Mesodermal cell (in vitro differentiated cells): Measurements from ENCODE around the gene EXTL1. TPM values are rescaled to one million over a fixed set of nuclear protein-coding genes. Genes with fewer than 3 reads are reported as not detected.
A peak's percentile ranks its signal among the peaks of the same experiment; 100 is the strongest.
"Not testable (repeated sequence)": the region's sequence is repeated elsewhere in the genome, so short reads cannot be mapped to it uniquely, and the experiment has no call there.

Experiments used
- H3K27ac ChIP-seq: 2 replicates; pipeline ENCODE4 v1.7.0; 2013; ENCODE audit warnings: mild to moderate bottlenecking, low read depth, low read length, moderate library complexity; ENCODE audit not compliant: severe bottlenecking
- H3K36me3 ChIP-seq: 2 replicates; pipeline ENCODE4 v1.7.1; 2013; ENCODE audit warnings: mild to moderate bottlenecking, low read length, moderate library complexity; ENCODE audit not compliant: control insufficient read depth, insufficient read depth
- H3K4me1 ChIP-seq: one replicate; pipeline ENCODE4 v1.7.1; 2013; ENCODE audit warnings: mild to moderate bottlenecking, low read length; ENCODE audit not compliant: insufficient read depth, control insufficient read depth, poor library complexity, severe bottlenecking
- H3K4me3 ChIP-seq: 2 replicates; pipeline ENCODE4 v1.7.0; 2013; ENCODE audit warnings: low read length, control low read depth, mild to moderate bottlenecking; ENCODE audit not compliant: insufficient read depth, poor library complexity, severe bottlenecking; ENCODE audit errors: extremely low read depth
- H3K9me3 ChIP-seq: 2 replicates; pipeline ENCODE4 v1.7.1; 2013; ENCODE audit warnings: mild to moderate bottlenecking, low read length, moderate library complexity; ENCODE audit not compliant: control insufficient read depth
- WGBS, 2 experiments: methylation state at CpG; one replicate each; pipeline ENCODE4 v1.1.5; 2013; ENCODE audit warnings: missing lambda C conversion rate in 2 of 2; ENCODE audit not compliant: insufficient coverage in 2 of 2; 5-methylcytosine and 5-hydroxymethylcytosine counted together
- polyA plus RNA-seq, 2 experiments: library from polyadenylated mRNA; stranded (reverse); fragments of 50-300 nt; gene quantifications; one replicate each; pipeline ENCODE4 v1.2.3, GENCODE V29; 2013

The EXTL1 gene
- 2.4 TPM for polyA plus RNA-seq (2013, experiment 1 of 2)
- 1.5 TPM for polyA plus RNA-seq (2013, experiment 2 of 2)

GRCh38 chr1:26021647-26022403 lies at the start of gene EXTL1:
EXTL1 (plus strand) TSS chr1:26021775; CDS start chr1:26022647, 872 bp downstream.
- H3K27ac ChIP-seq: peak within 1 kb of the TSS; percentile 23
- H3K36me3 ChIP-seq: no peaks in the 10 kb centered on the region
- peak within 1 kb of the TSS; percentile 23 for H3K4me3 ChIP-seq
- H3K4me1 ChIP-seq: peaks cover 52% of the 10 kb centered on the region
- H3K9me3 ChIP-seq: no peaks in the 10 kb centered on the region
- 42 to 50% methylated on average over 13 to 15 of the region's 15 CpGs for WGBS, 2 experiments

DNA sequence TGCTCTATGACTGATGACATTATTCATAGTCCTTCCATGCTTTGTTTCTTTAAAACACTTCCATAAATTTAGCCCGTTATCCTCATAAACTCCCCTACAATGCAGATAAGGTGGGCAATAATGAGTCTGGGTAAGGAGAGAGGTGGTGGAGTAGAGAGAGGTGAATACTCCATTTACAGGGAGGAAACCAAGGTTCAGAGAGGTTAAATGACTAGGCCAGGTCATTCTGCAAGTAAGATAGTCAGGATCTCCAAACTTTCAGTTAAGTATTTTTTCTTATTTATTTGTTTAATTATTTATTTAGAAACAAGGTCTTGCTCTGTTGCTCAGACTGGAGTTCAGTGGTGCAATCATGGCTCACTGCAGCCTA lies 49.8 kb upstream of the EXTL1 start:
- H3K36me3 ChIP-seq: peaks cover 80% of the 10 kb centered on the region
- H3K27ac ChIP-seq: no peak overlapping the region
- no peak overlapping the region for H3K4me3 ChIP-seq
- no peaks in the 10 kb centered on the region for H3K4me1 ChIP-seq
- H3K9me3 ChIP-seq: no peaks in the 10 kb centered on the region
- no CpG with 5 or more reads among the region's 1 CpG for WGBS, 2 experiments

DNA sequence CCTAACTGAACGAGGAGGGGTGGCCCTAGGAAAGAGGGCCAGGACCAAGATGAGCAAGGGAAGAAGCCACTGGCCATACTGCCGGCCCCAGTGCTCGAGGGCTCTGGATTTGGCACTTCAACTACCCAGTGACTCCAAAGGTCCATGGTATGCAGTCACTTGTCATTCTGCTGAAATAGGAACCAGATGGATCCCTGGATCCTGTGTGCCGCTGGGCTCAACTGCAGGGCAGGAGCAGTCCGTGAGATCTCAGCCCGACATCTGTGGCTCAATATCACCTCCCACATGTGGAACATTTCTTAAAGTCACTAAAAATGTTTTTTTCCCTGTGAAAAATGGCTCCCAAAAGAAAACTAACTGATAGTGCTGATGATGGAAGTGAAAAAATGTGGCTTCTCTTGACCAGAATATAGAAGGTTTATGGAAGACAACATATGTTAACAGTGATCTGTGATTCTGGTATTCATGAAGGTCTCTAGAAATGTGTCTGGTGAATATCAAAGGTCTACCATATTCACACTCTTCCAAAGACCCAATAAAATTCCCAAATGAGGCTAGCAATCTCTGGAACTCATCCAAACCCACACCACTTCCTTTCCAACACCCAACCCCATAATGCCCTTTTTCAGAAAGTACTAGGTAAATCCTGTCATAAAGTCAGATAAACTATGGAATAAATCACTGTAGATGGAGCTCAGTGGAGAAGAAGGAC lies 47.8 kb upstream of the EXTL1 start:
- H3K36me3 ChIP-seq: peaks cover 74% of the 10 kb centered on the region
- no peak overlapping the region for H3K4me3 ChIP-seq
- no peaks in the 10 kb centered on the region for H3K4me1 ChIP-seq
- H3K9me3 ChIP-seq: no peaks in the 10 kb centered on the region
- no peak overlapping the region for H3K27ac ChIP-seq
- WGBS, 2 experiments: 89 to 98% methylated on average over 5 to 6 of the region's 6 CpGs

DNA sequence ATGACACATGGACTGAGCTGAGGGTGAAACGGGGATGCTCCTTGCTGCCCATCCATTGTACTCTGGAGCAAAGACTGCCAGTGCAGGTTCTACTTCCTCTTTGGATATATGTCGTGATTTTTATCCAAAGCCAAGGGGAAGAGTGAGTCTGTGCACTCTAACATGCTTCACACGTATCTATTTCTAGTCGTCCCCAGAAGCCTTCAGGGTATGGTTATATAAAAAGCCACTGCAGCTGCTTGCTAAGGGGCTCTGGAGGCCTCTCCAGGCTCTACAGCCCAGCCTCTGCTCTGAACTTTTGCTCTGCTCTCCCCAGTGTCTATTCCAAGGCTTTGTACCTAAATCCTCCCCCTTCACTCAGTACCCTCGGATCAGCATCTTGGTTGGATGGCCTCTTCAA lies 43.8 kb upstream of the EXTL1 start:
- Histone ChIP-seq H3K9me3 (no peaks in the 10 kb centered on the region), H3K4me1 (no peaks in the 10 kb centered on the region), H3K4me3 (no peak overlapping the region), H3K36me3 (peaks cover 81% of the 10 kb centered on the region), H3K27ac (no peak overlapping the region)
- WGBS, 2 experiments: 95 to 100% methylated on average over 2 of the region's 5 CpGs

GRCh38 chr1:25978403-25978802 lies 43.2 kb upstream of the EXTL1 start:
- Histone ChIP-seq H3K36me3 (peaks cover 82% of the 10 kb centered on the region), H3K27ac (no peak overlapping the region), H3K9me3 (no peaks in the 10 kb centered on the region), H3K4me1 (no peaks in the 10 kb centered on the region), H3K4me3 (no peak overlapping the region)
- 100% methylated on average over 2 of the region's 2 CpGs; no CpG with 5 or more reads in 1 of the 2 experiments for WGBS, 2 experiments

- Histone ChIP-seq H3K36me3 (peaks cover 82% of the 10 kb centered on the region), H3K4me1 (no peaks in the 10 kb centered on the region)
- WGBS, 2 experiments: 89 to 100% methylated on average over 3 to 5 of the region's 7 CpGs
Measured at GRCh38 chr1:25979210-25979609, 42.4 kb upstream of the EXTL1 start.

GRCh38 chr1:25985171-25985570 lies 36.4 kb upstream of the EXTL1 start:
- H3K4me3 ChIP-seq: no peak overlapping the region
- H3K9me3 ChIP-seq: no peaks in the 10 kb centered on the region
- peaks cover 61% of the 10 kb centered on the region for H3K36me3 ChIP-seq
- peaks cover 3% of the 10 kb centered on the region for H3K4me1 ChIP-seq
- no peak overlapping the region for H3K27ac ChIP-seq
- no CpG with 5 or more reads among the region's 1 CpG for WGBS, 2 experiments

More at GRCh38 chr1:25979210-25979609, 42.4 kb upstream of the EXTL1 start:
- Histone ChIP-seq H3K27ac (no peak overlapping the region), H3K4me3 (no peak overlapping the region), H3K9me3 (no peaks in the 10 kb centered on the region)

- Histone ChIP-seq H3K4me3 (no peak overlapping the region), H3K27ac (no peak overlapping the region), H3K36me3 (peaks cover 64% of the 10 kb centered on the region), H3K4me1 (peaks cover 8% of the 10 kb centered on the region), H3K9me3 (no peaks in the 10 kb centered on the region)
- WGBS, 2 experiments: 89 to 100% methylated on average over 3 of the region's 3 CpGs
Measured at GRCh38 chr1:25985670-25986069, 35.9 kb upstream of the EXTL1 start.

DNA sequence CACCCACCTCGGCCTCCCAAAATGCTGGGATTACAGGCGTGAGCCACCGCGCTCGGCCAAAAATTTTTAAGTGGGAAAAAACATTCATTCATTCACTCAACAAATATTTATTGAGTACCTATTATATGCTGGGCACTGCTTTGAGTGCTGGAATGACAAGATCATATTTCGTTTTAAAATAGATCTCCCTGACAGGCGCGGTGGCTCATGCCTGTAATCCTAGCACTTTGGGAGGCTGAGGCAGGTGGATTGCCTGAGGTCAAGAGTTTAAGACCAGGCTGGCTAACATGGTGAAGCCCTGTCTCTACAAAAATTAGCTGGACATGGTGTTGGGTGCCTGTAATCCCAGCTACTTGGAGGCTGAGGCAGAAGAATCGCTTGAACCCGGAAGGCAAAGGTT lies 34.8 kb upstream of the EXTL1 start:
- peaks cover 12% of the 10 kb centered on the region for H3K4me1 ChIP-seq
- not testable (repeated sequence) for H3K4me3 ChIP-seq, H3K27ac ChIP-seq, H3K9me3 ChIP-seq
- peaks cover 54% of the 10 kb centered on the region for H3K36me3 ChIP-seq
- WGBS, 2 experiments: 100% methylated on average over 5 to 7 of the region's 10 CpGs

- 94 to 100% methylated on average over 1 to 2 of the region's 2 CpGs for WGBS, 2 experiments
- peaks cover 42% of the 10 kb centered on the region for H3K36me3 ChIP-seq
- no peak overlapping the region for H3K27ac ChIP-seq
- peaks cover 22% of the 10 kb centered on the region for H3K4me1 ChIP-seq
- H3K9me3 ChIP-seq: no peaks in the 10 kb centered on the region
- no peak overlapping the region for H3K4me3 ChIP-seq
Measured at GRCh38 chr1:25987951-25988350, 33.6 kb upstream of the EXTL1 start.
